SH-SY5Y (cell line): ENCODE data around the gene SLC35D1.

Experiments
- GATA2 ChIP-seq: IDR thresholded peaks from 2 replicates; pipeline ENCODE4 v1.6.1; 2011; ENCODE audit warnings: mild to moderate bottlenecking, low read depth, low read length
- GATA3 ChIP-seq: IDR thresholded peaks from 2 replicates; pipeline ENCODE4 v1.6.1; 2011; ENCODE audit warnings: low read depth, mild to moderate bottlenecking, low read length, moderate library complexity

DNA sequence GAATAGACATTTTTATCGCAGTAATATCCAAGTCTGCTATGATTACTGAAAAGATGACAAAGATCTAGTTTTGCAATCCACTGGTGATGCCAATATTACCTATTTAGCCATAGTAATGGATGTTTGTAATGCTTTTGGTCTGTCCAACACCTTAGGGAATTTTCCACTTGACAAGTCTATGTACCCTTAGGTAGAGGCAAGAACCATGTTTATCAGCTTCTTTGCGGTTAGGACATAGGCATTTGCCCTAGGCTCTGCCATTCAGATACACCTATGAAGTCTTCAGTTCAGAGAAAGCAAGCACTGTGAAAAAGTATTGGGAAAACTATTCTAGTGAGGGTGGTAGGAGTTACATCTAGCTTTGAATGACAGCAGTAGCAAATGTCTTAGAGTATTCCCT, 40.2 kb upstream of the SLC35D1 start:
- TF ChIP-seq GATA3: no peak
- TF ChIP-seq GATA2: no peak
